Activated CD8-positive, alpha-beta memory T cell treated with anti-CD3 and anti-CD28 coated beads, Interleukin-2, amount 50 U/mL, for 48 hours (primary cell): ENCODE measurements around the gene STK10.

Experiments used
- DNase-seq: peaks from one replicate; pipeline ENCODE4 v3.0.0-alpha.2; 2020

The STK10 gene

DNA sequence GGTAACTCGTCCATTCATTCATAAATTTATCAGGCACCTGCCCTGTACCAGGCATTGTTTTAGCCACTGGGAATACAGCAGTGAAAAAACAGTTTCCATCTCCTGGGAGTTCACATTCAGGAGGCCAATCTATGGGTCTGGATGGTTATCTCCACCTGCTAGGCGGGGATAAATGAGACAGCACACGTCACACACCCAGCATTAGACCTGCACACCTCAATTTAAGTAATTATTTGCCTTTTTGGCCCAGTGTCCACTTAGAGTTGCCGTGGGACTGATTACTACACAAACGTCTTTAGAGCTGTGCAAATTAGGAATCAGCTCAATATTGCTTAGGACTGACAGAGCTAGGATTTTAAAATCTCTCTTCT is 46.1 kb downstream of the STK10 start:
- DNase-seq = no peak

DNA sequence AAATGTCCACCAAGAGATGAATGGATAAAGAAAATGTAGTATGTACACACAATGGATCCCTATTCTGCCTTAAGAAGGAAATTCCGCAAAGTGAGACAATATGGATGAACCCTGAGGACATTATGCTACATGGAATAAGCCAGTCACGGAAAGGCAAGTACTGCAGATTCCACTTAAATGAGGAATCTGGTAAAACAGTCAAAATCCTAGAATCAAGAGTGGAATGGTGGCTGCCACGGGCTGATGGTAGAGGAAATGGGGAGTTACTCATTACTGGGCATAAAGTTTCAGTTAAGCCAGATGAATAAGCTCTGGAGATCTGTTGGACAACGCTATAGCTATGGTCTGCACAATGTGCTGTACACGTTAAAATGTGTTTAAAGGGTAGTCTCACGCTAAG is 47.2 kb downstream of the STK10 start:
- no peak for DNase-seq

DNA sequence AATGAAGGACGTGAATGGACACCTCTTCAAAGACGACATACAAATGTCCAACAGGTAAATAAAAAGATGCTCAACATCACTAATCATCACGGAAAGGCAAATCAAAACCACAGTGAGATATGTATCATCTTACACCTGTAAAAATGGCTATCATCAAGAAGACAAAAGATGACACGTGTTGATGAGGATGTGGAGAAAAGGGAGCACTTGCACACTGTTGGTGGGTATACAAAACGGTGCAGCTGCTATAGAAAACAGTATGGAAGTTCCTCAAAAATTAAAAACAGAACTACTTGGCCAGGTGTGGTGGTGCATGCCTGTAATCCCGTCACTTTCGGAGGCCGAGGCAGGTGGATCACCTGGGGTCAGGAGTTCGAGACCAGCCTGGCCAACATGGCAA is 47.9 kb downstream of the STK10 start:
- no peak for DNase-seq

DNA sequence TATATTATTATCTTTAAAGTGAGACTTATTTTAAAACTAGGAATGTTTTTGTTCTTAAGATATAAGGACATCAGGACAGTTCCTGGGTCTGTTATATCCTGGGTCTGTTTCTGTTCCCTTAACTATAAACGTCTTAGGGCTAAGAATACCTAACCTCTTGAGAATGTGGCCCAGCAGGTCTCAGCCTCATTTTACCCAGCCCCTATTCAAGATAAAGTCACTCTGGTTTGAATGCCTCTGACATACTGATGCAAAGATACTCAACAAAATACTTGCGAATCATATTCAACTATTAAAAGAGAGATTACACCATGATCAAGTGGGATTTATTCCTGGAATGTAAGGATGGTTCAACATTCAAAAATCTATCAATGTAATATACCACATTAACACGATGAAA is 51.0 kb downstream of the STK10 start:
- no peak for DNase-seq

DNA sequence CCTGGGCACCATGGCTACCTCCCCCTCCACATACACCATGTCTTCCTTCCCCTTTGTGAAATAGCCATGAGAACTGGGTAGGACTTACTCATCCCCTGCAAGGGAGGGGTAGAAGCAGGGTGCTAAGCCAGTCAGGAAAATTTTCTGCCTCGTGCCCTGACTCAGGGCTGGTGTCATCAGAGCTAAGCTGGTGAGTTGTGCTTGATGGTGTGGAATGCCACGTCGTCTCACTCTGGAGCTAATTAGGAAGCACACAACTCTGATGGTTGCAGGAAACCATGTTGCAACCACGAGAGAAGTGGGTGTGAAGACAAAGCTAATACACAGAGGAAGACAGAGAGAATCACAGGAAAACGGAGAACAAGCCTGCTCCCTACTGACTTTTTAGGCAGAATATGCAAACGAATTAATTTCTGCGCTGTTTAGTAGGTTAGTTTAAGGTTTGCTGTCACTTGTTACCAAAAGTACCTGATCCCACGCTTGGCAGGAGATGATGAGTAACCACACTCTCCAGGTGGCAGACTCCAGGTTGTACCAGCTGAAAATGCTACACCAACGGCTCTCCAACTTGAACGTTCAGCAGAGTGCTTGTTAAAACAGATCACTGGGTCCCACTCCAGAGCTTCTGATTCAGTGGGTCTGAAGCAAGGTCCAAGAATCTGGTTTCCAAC is 54.5 kb downstream of the STK10 start:
- peak; percentile 75 for DNase-seq

DNA sequence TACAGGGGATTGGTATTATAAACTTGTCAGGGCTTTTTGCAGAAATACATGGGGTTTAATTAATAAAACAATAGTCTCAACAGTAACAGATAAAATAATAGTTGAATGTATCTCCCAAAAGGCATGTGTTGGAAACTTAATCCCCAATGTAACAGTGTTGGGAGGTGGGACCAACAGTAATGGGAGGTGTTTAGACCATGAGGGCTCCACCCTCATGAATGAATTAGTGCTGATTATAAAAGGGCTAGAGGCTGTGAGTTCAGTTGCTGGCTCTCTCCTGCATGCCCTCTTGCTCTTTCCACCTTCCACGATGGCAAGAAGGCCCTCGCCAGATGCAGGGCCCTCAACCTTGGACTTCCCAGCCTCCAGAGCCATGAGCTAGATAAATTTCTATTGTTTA is 56.3 kb downstream of the STK10 start:
- no peak for DNase-seq

DNA sequence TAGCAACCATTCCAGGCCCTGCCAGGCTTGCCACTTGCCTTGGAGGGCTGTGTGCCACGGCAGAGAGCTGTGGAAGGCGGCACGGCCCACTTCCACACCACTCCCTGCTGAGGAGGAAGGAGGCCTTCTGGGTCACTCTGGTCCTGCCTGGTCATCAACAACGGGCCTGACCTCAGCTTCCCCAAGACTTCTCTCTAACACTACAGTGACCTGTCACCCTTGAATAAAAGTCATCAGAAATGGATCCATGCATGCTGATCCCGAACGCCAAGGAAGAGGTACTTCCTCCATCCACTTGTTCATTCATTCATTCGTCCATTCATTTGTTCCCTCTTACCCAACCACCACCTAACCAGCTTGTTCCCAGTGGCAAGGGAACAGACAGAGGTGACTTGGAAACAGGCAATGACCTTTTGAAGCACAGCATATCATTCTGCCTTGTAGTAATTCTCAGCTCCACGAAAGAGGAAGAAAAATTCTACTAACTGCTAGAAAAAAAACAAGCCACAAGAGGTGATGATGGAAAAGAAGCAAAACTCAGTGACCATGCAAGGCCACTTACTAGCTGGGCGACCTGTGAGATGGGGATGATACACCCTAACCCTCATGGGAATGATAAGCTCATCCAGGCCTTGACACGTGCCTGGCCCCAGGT is 58.6 kb downstream of the STK10 start:
- DNase-seq = no peak

DNA sequence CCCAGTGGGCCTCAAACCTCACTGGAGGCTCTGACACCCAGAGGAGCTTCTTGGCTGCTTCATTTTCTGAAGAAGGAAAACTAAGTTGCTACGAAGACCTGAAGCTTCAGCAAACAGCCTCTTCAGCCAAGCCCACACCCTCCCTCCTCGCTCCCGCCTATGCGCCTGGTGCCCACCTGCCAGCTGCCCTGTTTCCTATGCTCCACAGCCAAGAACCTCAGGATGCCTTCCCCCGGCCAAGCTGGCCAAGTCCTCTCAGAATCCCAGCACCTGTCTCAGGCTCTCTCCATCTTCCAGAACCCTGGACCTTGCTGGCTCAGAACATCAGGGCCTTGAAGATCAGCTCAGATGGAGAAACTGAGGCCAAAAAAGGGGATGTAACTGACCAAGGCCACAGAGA is 60.4 kb downstream of the STK10 start:
- no peak for DNase-seq

DNA sequence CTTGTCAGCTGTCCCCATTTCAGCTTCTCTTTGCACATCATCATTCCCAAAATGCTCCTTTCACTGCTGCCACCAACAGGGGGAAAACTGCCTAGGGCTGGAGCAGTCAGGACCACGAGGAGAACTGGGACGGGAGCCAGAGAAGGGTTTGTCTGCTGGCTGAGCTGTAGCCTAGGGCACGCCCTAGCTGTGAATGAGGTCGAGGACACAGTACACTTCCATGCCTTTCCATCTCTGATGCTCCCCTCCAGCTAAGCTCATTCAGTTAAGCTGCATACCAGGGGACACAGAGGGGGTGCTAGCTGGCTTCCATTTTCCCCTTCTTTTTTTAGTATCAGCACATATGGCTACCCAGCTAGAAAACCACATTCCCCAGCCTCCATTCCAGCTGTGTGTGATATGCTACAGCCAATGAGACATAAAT is 64.7 kb downstream of the STK10 start:
- DNase-seq = no peak

DNA sequence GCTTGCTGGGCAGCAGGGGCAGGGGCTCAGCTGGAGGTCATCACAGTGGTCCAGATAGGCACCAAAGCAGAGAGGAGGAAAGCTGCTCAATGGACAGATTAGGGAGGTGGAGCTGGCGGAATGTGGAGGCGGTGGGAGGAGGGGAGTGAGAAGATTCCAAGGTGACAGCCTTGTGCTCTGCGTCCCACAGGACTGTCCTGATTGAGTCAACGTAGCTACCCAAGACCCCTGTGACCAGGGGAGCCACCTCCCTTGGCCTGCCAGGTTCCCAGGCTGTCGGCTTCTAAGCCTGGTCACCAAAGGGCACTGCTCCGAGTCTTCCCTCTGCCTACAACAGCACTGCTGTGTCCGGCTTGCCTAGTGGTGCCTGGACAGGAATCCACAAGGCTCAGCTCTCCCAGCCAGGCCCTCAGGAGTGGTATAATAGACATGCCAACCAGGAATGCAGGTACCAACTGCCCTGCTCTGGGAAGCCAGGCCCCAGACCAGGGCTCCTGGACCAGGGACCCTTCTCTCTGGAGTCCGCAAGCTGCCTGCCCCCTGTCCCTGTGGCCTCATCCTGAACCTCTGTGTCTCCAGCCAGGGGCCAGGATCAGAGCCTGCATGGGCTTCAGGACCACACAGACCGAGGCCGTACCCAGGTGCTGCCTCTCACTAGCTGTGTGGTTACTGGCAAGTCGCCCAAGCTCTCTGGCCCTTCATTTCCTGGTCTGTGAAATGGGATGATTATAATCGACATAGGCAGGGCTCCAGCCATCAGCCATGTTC is 67.9 kb downstream of the STK10 start:
- no peak for DNase-seq

DNA sequence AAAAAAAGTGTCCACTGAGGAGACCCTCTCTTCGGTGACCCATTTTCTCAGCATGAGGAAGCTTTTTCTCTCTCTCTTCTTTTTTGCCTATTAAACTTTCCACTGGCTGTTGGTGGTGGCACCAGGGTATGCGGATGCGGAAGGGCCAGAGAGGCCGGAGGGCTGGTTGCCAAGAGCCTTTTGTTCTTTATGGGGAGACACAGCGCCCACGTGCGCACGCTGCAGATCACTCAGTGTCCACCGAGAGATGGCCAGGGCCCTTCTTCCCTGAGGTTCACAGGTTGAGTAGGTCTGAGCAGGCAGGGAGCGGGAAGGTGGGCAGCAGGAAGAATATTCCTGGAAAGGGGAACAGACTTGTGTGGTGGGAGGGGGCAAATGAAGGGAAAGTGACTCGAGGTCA is 69.1 kb downstream of the STK10 start:
- no peak for DNase-seq

DNA sequence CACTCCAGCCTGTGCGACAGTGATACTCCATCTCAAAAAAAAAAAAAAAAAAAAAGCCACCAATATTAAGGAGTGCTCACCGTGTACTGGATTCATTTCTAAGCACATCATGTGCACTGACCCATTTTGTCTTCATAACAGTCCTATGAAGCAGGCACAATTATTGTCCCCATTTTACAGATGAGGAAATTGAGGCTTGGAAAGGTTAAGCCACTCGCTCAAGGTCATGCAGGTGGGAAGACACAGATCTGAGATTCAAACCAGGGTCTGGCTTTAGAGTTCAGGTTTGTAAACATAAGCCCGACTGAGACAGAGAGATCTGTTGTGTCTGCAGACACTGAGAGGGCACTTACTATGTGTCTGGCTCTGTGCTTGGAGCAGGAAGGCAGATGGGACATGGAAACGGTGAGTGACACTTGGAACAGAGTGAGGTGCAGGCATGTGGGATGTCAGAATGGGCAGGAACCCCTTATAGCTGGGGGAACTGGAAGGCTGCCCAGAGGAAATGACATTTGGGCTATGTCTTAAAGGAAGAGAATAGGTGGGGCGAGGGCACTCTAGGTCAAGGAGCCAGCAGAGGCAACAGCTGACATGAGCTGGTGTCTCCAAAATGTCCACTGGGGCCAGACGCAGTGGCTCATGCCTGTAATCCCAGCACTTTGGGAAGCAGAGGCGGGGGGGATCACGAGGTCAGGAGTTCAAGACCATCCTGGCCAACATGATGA is 69.9 kb downstream of the STK10 start:
- DNase-seq = no peak

DNA sequence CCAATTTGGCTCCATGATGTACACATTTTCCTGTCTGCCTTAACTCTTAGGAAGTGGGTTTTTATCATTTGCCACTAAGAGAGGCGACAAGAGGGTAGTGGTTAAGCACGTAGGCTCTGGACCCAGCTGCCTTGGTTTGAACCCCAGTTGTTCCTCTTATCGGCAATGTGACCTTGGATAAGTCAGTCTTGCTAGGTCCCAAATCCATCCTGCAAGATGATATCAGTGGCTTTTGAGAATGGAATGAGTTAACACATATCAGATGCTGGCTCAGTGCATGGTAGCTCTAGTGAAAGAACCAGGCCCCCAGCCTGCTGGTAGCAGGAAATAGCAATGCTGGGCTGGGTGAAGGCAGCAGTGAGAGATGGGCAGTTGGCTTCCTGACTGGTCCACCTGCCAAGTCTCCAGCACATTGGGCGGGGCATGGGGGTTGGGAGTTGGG is 72.5 kb downstream of the STK10 start:
- no peak for DNase-seq

DNA sequence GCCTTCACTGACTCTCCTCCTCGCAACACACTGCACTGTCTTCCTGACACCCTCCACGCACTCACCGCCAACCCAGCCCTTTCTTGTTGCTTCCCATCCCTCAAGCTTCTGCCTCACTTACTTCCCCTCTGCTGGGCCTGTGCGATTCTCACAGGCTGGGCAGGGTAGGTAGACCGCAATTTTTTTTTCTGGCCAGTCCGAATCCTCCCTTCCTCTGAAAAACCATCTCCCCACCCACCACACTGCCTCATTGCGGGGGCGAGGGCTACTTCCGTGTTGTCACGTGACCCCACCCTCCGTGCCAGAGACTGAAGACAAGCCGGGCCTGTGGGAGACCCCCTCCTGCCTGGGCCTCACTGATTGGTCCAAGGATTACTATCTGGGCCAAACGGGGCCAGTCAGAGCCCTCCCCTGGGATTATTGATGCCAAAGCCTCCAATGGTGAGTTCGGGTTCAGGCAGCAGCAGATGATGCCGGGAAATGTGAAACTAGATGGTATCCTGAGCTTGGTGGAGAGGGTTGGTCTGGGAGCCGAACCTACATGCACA is 73.1 kb downstream of the STK10 start:
- DNase-seq = peak; percentile 93

DNA sequence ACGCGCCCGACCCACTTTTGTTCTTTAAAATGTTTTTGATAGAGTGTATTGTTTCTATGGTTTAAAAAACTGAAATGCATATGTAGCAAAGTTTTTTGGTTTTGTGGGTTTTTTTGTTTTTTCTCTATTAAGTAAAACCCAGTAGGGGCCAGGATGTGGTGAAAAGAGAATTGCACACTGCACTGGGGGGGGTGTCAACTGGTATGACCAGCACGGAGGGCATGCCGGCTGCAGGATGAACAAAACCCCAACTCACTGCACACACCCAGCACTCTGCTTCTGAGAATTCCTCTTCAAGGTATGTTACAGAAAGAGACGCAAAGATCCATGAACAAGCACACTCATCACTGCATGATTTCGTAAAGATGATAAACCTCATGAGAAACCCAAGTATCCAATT is 75.0 kb downstream of the STK10 start:
- DNase-seq = peak; percentile 79

DNA sequence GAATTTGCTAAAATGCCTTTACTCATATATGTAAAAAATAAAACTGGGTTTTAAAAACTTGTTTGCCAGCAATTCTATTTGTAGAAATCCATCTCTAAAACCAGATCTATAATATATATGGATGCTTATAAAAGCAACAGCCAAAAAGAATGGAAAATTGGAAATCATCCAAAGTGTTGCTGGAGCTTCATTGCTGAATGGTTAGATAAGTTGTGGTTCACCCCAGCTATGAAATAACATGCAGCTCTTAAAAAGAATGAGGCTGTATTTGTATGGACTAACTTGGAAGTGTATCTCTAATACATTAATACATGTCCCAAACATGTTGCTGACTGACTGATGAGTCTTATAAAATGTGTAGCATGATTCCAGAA is 76.2 kb downstream of the STK10 start:
- DNase-seq = no peak

DNA sequence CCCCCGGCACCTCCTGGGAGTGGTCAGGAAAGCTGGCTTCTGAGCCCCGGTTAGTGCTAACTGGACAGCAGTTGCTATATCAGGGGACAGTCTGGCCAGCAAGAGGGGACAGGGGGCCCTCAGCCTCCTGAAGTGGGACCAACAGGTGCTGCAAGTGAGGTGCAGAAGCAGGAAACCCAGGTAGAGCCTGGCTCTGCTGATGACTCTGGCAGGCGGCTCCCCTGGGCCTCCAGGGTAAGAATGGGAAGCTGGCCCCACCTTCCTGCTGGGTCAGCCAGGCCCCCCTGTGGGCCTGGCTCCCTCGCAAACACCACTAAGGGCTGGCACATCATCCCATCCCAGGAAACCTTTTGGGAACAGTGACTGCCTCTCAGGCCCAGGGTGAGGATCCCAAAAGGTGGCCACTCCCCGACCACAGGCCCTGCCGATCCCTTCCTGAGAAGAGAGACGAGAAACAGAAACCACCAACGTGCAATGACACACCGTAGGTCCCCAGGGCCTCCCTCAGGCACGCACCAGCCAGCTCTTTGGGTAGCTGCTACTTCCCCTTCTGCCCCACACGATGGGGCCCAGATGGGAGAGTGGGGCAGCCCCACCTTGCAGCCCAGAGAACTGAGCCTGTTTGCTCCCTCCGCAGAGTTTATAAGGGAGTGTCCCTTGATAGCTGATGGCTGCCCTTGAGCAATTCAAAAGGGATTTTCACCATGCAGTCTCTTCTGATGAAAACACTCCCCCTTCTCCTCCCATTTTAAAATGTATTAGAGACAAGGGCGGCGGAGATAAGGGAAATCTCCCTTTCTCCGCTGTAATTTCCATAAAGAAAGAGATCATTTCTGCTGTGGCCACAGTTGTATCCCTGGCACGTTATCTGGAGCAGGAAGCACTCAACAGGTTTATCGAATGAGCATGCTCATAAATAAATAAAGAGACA is 76.8 kb downstream of the STK10 start:
- DNase-seq = peak; percentile 89

DNA sequence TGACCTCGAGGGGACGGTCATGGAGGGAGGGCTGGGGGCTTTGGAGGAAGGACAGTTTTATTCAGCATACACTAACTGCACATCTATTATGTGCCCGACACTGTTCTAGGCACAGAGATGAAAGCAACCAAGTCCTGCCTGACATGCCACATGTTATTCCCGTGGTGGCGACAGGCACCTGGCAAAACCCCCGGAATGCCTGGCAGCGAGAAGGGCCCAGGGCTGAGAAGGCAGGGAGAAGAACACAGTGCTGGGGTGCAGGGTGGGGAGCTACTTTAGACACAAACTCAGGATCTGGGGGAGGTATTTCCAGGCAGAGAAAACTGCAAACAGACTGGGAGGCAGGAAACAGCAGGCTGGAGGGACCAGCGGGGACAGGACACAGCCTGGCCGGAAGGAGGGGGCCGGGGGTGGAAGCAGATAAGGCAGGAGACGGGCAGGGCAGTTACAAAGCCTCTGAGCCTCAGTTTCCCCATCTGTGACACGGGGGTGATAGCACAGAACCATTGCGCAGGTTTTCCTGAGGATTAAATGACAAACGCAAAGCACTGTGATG is 77.7 kb downstream of the STK10 start:
- no peak for DNase-seq

DNA sequence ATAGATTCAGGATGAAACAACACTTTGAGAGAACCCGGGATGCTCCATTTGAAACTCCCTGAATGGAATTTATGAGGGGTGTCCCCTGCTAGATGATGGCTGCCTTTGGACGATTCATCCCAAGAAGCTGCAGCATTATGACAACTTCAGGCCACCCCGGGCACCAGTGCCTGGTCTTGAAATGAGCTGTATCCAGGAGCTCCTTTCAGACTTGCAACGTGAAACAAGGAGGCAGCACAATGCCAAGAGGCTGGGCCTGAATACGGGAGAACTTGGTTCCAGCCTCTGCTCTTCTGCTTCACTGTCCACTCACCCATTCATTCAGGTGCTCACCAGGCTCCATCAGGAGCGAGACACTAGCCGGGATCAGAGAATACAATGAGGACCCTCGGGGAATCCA is 78.3 kb downstream of the STK10 start:
- no peak for DNase-seq

DNA sequence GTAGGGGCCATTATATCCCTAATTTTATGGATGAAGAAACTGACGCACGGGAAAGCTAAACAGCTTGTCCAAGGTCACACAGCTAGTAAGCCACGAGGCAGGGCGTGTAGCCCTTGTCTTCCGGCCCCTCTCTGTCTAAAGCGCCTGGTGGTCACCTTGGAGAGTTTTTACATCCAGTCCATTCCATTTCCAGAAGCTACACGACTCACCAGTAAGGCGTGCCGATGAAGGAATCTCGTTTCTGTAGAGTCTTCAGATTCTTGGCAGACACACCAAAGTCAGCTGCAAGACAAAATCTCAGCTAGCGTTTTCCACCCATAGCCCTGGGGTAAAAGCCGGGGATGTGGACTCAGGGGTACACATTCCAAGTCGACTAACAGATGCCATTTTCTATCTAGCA is 80.5 kb downstream of the STK10 start:
- DNase-seq = no peak

DNA sequence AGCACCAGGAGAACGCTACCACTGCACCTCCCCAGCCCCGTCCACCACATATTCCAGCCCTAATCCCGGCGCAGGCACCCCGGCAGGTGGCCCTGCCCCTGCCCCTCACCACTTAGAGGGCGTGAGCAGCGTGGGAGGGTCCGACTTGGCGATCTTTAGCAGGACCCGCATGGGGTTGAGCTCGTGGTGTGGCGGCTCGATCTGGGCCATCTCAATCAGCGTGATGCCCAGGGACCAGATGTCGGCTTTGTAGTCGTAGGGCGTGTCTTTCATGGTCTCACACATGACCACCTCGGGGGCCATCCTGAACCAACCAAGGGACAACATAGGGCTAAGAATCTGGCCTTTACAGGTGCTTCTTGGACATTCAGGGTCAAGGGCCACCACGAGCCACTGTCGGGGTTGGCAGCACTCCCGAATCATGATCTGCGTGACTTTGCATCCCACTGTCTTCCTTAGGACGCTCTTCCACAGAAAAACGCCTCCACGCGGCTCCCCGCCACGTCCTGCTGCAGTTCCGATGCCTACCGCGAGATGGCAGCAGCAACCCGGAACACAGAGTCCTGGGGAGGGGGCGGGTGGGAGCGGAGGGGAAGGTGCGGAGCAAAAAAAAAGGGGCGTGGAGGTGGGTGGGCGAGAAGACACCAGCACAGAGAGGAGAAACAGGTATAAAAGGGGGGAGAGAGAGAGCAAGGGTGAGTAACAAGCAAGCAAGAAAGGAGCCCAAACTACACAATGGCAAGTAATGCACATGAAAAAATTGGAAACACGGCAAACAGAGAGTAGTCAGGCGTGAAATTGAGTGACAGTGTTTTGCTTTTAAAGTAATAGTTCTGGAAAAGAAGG is 81.3 kb downstream of the STK10 start:
- DNase-seq = peak; percentile 93
